Suprapubic skin (tissue), 4 donors: ENCODE data around the gene NCAPD2. TPM values are rescaled to one million over a fixed set of nuclear protein-coding genes. Genes with fewer than 3 reads are reported as not detected.

Experiments used
- total RNA-seq, 4 donors: library from RNA; depleted of rRNA; stranded (reverse); fragments of >200 nt; gene quantifications; one replicate each; pipeline ENCODE4 v1.1.0, GENCODE V29; 2016

The NCAPD2 gene
- total RNA-seq, 4 donors from 2014 or later, result 22.6 to 43.2 (median 31.0) TPM

Other genes with a start within 250 kb of the NCAPD2 start
- 10 to 100 TPM; 12.4 to 29.9 (median 27.8) TPM for gene PLEKHG6, start 183.4 kb upstream of the NCAPD2 start, total RNA-seq
- gene TNFRSF1A, start 152.0 kb upstream of the NCAPD2 start, total RNA-seq, result 100 to 1,000 TPM; 276 to 352 (median 281) TPM
- gene SCNN1A, start 118.5 kb upstream of the NCAPD2 start, total RNA-seq, result 100 to 1,000 TPM in 1 of 4 donors, 10 to 100 TPM in 3; 74.2 to 143 (median 93.7) TPM
- gene LTBR, start 109.9 kb upstream of the NCAPD2 start, total RNA-seq, result 100 to 1,000 TPM; 157 to 297 (median 204) TPM
- gene CD27, start 49.1 kb upstream of the NCAPD2 start, total RNA-seq, result 1 to 10 TPM in 1 of 4 donors, not detected in 3; 1.9 TPM
- gene TAPBPL, start 42.1 kb upstream of the NCAPD2 start, total RNA-seq, result 10 to 100 TPM; 10.9 to 25.2 (median 17.7) TPM
- gene VAMP1, start 23.4 kb upstream of the NCAPD2 start, total RNA-seq, result 1 to 10 TPM; 2.1 to 5.4 (median 3.7) TPM
- gene MRPL51, start 840 bp upstream of the NCAPD2 start, total RNA-seq, result 10 to 100 TPM; 28.0 to 42.2 (median 37.9) TPM
- gene GAPDH, start 40.4 kb downstream of the NCAPD2 start, total RNA-seq, result 1,000 to 10,000 TPM; 1,442 to 2,828 (median 1,967) TPM
- 1 to 10 TPM; 1.9 to 5.8 (median 4.3) TPM for gene IFFO1, start 61.9 kb downstream of the NCAPD2 start, total RNA-seq
- 10 to 100 TPM; 34.6 to 62.2 (median 42.3) TPM for gene NOP2, start 74.2 kb downstream of the NCAPD2 start, total RNA-seq
- 100 to 1,000 TPM; 191 to 258 (median 206) TPM for gene CHD4, start 113.3 kb downstream of the NCAPD2 start, total RNA-seq
- gene LPAR5, start 141.9 kb downstream of the NCAPD2 start, total RNA-seq, result 10 to 100 TPM in 1 of 4 donors, 1 to 10 TPM in 3; 5.8 to 15.0 (median 8.8) TPM
- gene ACRBP, start 153.3 kb downstream of the NCAPD2 start, total RNA-seq, result 1 to 10 TPM in 3 of 4 donors, under 1 TPM in 1; 0.86 to 9.3 (median 1.6) TPM
- 10 to 100 TPM; 53.2 to 85.0 (median 70.6) TPM for gene ING4, start 169.0 kb downstream of the NCAPD2 start, total RNA-seq
- 10 to 100 TPM; 34.5 to 72.0 (median 42.2) TPM for gene ZNF384, start 195.3 kb downstream of the NCAPD2 start, total RNA-seq
- gene PIANP, start 206.7 kb downstream of the NCAPD2 start, total RNA-seq, result not detected
- 10 to 100 TPM; 50.2 to 70.7 (median 66.6) TPM for gene COPS7A, start 229.9 kb downstream of the NCAPD2 start, total RNA-seq